HG03521 (cell line): ENCODE results near the gene SELL.
"Not testable (repeated sequence)": the region's sequence is repeated elsewhere in the genome, so short reads cannot be mapped to it uniquely, and the experiment has no call there.

Experiments used
- ATAC-seq: cut with Tn5 transposase; IDR thresholded peaks from one replicate; pipeline ENCODE4 v1.9.1; 2021; ENCODE audit warnings: mild to moderate bottlenecking, moderate library complexity; ENCODE audit not compliant: unreplicated experiment

Gene SELL

DNA sequence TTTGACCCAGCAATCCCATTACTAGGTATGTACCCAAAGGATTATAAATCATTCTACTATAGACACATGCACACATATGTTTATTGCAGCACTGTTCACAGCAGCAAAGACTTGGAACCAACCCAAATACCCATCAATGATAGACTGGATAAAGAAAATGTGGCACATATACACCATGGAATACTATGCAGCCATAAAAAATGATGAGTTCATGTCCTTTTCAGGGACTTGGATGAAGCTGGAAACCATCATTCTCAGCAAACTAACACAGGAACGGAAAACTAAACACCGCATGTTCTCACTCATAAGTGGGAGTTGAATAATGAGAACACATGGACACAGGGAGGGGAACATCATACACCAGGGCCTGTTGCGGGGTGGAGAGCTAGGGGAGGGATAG, 41.2 kb downstream of the SELL start:
- not testable (repeated sequence) for ATAC-seq

GRCh38 chr1:169667699-169668596, 43.5 kb downstream of the SELL start:
- not testable (repeated sequence) for ATAC-seq

DNA sequence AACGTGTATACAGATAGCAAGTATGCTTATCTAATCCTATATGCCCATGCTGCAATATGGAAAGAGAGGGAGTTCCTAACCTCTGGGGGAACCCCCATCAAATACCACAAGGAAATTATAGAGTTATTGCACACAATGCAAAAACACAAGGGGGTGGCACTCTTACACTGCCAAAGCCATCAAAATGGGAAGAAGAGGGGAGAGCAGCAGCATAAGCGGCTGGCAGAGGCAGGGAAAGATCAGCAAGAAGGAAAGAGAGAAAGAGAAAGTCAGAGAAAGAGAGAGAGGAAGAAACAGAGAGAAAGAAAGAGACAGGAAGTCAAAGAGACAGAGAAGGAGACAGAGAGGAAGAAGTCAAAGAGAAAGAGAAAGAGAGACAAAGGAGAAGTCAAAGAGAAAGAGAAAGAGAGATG, 44.2 kb downstream of the SELL start:
- not testable (repeated sequence) for ATAC-seq

DNA sequence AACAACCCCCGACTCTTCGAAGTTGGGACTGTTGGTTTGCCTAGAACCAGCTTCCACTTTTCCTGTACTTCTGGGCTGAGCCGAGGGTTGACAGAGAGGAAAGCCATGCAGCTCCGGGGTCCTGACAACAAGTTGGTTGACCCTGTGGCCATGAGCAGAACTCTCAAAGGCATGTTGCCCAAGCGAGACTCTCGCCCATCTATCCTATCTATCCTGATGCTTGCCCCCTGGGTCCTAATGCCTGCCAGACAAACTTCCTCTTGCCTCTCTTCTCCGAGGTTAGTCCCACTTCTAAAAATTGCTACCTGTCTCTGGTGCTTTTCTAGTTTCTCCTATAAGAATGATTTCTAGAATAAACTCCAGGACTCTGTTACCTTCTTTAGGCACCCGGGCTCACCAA, 48.7 kb downstream of the SELL start:
- not testable (repeated sequence) for ATAC-seq

DNA sequence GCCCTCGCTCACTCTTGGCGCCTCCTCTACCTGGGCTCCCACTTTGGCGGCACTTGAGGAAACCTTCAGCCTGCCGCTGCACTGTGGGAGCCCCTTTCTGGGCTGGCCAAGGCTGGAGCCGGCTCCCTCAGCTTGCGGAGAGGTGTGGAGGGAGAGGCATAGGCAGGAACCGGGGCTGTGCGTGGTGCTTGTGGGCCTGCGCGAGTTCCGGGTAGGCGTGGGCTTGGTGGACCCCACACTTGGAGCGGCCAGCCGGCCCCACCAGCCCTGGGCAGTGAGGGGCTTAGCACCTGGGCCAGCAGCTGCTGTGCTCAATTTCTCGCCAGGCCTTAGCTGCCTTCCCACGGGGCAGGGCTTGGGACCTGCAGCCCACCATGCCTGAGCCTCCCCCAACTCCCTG, 50.4 kb downstream of the SELL start:
- ATAC-seq = not testable (repeated sequence)

- ATAC-seq = not testable (repeated sequence)
Observed at GRCh38 chr1:169658777-169659176, 52.6 kb downstream of the SELL start.

- ATAC-seq = no peak
Observed at GRCh38 chr1:169653873-169654272, 57.5 kb downstream of the SELL start.

GRCh38 chr1:169651035-169651434, 60.4 kb downstream of the SELL start:
- no peak for ATAC-seq

DNA sequence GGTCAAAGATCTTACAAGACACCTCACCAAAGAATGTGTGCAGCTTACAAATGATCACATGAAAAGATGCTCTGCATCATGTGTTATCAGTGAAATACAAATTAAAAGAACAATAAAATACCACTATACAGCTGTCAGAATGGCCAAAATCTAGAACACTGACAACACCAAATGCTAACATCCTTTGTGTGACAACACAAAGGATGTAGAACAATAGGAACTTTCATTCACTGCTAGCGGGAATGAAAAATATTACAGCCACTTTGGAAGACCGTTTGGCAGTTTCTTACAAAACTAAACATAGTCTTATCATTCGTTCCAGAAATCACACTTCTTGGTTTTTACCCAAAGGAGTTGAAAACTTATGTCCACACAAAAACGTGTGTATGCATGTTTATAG, 60.9 kb downstream of the SELL start:
- ATAC-seq = no peak

GRCh38 chr1:169648709-169649108, 62.7 kb downstream of the SELL start:
- no peak for ATAC-seq

DNA sequence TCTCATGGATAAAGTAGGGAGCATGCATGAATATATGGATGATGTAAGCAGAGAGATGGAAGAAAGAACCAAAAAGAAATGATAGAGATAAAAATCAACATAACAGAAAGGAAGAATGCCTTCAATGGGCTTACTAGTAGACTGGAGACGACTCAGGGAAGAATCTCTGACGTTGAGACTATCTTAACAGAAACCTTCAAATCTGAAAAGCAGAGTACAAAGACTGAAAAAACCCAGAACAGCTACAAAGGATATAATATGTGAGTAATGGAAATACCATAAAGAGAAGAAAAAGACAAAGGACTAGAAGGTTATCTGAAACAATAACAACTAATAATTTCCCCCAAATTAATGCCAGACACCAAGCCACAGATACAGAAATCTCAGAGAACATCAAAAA, 63.2 kb downstream of the SELL start:
- ATAC-seq = no peak

- ATAC-seq = no peak
Observed at GRCh38 chr1:169647512-169647911, 63.9 kb downstream of the SELL start.

DNA sequence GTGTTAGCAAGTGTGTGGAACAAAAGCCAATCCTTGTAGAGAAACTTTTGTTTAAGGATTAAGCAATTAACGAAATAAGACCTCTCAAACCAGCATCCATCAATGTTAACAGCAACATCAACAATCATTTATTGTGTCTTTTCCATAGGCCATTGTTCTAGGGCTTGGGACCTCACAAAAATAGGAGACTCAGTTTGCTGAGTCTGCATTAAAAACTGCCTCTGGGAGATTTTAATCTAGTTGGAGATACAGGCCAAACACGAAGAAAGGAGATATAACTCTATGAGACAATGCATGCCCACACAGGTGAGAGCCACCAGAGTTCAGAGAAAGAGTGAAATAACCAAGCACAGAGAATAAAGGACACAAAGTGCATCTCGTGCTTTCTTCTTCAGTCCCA, 67.1 kb downstream of the SELL start:
- ATAC-seq = no peak
